Stimulated activated CD8-positive, alpha-beta memory T cell treated with anti-CD3 and anti-CD28 coated beads, Interleukin-7, amount 100 ng/mL, for 1 hour (primary cell): ENCODE measurements around the gene VTI1A.
"Not testable (repeated sequence)": the region's sequence is repeated elsewhere in the genome, so short reads cannot be mapped to it uniquely, and the experiment has no call there.

ENCODE experiments used
- DNase-seq, 2 donors: peaks; one replicate each; pipeline ENCODE4 v3.0.0-alpha.2; 2020; ENCODE audit warnings: low read depth in 2 of 2

The VTI1A gene

GRCh38 chr10:112863461-112863860, 416.4 kb downstream of the VTI1A start:
- not testable (repeated sequence) for DNase-seq
